GM19238 (cell line): ENCODE data around the gene BBC3.

Source experiments
- DNase-seq: peaks from one replicate; pipeline ENCODE4 v3.0.0; 2011; ENCODE audit warnings: low spot score; ENCODE audit not compliant: insufficient read length

The BBC3 gene

GRCh38 chr19:47231215-47232054, 436 bp upstream of the BBC3 start:
- DNase-seq = peak; percentile 85

GRCh38 chr19:47230054-47230920, 712 bp downstream of the BBC3 start:
- peak; percentile 76 for DNase-seq

- no peak for DNase-seq
Measured at GRCh38 chr19:47229676-47230053, 1.3 kb downstream of the BBC3 start.

- DNase-seq = no peak
Measured at GRCh38 chr19:47228937-47229675, 1.9 kb downstream of the BBC3 start.

GRCh38 chr19:47228168-47228936, 2.6 kb downstream of the BBC3 start:
- no peak for DNase-seq

- DNase-seq = peak; percentile 80
Measured at GRCh38 chr19:47227352-47228167, 3.4 kb downstream of the BBC3 start.

- DNase-seq = peak; percentile 81
Measured at GRCh38 chr19:47226426-47227351, 4.3 kb downstream of the BBC3 start.

GRCh38 chr19:47225746-47226425, 5.1 kb downstream of the BBC3 start:
- peak; percentile 94 for DNase-seq

GRCh38 chr19:47221890-47222289, 9.1 kb downstream of the BBC3 start:
- DNase-seq = no peak

- no peak for DNase-seq
Measured at GRCh38 chr19:47221080-47221841, 9.7 kb downstream of the BBC3 start.

GRCh38 chr19:47215581-47215980, 15.4 kb downstream of the BBC3 start:
- DNase-seq = no peak

- DNase-seq = peak; percentile 51
Measured at GRCh38 chr19:47210689-47211316, 20.2 kb downstream of the BBC3 start.

GRCh38 chr19:47210180-47210490, 20.9 kb downstream of the BBC3 start:
- DNase-seq = no peak

GRCh38 chr19:47209319-47210179, 21.4 kb downstream of the BBC3 start:
- DNase-seq = no peak

GRCh38 chr19:47203254-47203653, 27.7 kb downstream of the BBC3 start:
- no peak for DNase-seq

GRCh38 chr19:47200530-47200929, 30.5 kb downstream of the BBC3 start:
- DNase-seq = no peak
